GM12875 (cell line): ENCODE results near the gene STOX2.

Experiments used
- H3K4me3 ChIP-seq: one replicate; pipeline ENCODE4 v1.5.1; 2011; ENCODE audit warnings: low read depth, low read length, control low read depth
- TF ChIP-seq, protein P1 (sequence below): IDR thresholded peaks from 2 replicates; pipeline ENCODE4 v1.5.1; 2011; ENCODE audit warnings: low read depth, mild to moderate bottlenecking, control low read depth, inconsistent platforms, low read length, moderate library complexity, borderline replicate concordance; ENCODE audit not compliant: insufficient read depth

Gene STOX2

DNA sequence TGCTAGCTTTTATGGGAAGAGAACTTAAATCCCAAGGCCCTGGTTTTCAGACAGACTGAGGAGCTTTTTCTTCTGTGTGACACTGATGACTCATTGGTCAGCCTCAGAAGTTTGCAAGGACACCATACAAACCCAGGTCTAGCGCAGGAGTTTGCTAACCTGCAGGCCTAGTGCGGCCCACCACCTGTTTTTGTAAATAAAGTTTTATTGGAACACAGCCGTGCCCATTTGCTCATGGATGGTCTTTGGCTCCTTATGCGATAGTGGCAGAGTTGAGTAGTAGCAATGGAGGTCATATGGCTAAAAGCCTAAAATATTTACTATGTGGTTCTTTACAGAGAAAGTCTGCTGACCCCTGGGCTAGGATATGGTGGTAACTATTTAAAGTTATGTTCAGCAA lies 98.3 kb downstream of the STOX2 start:
- TF ChIP-seq, protein P1, sequence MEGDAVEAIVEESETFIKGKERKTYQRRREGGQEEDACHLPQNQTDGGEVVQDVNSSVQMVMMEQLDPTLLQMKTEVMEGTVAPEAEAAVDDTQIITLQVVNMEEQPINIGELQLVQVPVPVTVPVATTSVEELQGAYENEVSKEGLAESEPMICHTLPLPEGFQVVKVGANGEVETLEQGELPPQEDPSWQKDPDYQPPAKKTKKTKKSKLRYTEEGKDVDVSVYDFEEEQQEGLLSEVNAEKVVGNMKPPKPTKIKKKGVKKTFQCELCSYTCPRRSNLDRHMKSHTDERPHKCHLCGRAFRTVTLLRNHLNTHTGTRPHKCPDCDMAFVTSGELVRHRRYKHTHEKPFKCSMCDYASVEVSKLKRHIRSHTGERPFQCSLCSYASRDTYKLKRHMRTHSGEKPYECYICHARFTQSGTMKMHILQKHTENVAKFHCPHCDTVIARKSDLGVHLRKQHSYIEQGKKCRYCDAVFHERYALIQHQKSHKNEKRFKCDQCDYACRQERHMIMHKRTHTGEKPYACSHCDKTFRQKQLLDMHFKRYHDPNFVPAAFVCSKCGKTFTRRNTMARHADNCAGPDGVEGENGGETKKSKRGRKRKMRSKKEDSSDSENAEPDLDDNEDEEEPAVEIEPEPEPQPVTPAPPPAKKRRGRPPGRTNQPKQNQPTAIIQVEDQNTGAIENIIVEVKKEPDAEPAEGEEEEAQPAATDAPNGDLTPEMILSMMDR = no peak
- H3K4me3 ChIP-seq = no peak overlapping the region

DNA sequence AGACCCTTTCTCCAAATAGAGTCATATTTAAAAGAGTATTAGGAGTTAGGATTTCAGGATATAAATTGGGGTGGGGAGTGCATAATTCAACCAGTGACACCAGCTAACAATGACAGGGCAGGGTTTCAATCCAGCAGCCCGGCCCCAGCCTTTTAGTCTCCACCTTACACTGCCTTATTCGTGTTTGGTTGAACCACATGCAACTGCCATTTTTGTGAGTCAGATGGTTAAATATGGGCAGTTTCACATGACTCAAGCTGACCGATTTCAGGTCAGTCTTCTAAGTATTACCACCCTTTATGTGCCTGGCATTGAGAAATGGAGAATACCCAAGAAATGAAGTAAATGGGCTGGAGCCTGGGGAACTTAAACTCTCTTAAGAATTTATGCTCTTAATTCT lies 102.8 kb downstream of the STOX2 start:
- H3K4me3 ChIP-seq = no peak overlapping the region
- TF ChIP-seq, protein P1 = no peak

DNA sequence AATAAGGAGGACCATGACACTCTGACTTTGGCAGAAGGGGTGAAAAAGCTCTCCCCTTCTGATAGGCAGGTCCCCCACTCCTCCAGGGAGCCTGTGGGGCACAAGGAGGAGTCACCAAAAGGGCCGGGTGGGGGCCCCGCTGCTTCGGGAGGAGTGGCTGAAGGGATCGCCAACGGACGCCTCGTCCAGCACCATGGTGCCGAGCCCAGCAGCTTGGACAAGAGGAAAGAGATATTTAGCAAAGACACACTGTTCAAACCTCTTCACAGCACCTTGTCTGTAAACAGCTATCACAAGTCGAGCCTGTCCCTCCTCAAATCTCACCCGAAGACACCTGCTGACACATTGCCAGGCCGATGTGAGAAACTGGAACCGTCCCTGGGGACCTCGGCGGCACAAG lies 105.6 kb downstream of the STOX2 start:
- H3K4me3 ChIP-seq = no peak overlapping the region
- TF ChIP-seq, protein P1 = no peak

DNA sequence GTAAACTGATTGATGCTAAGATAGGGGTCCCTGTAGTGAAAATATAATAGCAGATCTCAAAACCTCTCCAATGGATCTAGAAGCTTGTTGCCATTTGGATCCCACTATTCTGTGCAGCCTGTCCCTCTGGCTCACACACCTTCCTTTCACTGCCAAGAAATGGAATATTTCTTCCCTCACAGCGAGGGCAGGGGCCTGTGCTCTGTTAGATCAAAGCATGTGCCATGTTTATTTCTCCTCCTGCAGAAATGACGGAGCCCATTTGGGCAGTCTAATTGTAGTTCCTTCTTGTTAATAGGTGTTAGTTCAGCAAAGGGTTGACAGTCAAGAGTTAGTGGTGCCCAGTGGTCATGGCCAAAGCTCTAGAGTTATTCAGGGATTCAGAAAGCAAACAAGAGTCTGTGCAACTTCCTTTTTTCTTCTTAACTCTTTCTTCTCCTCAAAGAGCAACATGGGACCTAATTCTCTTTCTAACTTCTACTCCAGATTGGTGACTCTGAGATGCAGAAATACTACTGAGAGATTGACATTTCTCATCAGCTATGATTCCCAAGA lies 106.8 kb downstream of the STOX2 start:
- TF ChIP-seq, protein P1 = no peak
- H3K4me3 ChIP-seq = no peak overlapping the region

DNA sequence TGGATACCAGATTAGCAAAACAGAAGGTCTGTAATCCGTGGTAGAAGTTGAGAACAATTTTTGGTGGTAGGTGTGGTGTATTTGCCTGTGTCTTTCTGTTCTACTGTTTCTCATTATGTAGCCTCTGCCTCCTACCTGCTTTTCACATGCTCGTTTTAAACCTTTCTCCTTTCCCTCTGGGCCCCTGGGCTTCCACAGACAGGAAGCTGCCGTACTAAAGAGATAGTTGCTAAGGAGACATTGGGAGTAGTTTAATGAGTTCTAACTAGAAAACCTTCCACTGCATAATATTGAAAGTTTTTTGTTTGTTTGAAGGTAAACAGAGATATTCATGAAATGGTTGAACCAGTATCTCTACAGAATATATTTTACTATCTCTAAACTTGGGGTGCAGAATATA lies 107.8 kb downstream of the STOX2 start:
- TF ChIP-seq, protein P1 = no peak
- H3K4me3 ChIP-seq = no peak overlapping the region

DNA sequence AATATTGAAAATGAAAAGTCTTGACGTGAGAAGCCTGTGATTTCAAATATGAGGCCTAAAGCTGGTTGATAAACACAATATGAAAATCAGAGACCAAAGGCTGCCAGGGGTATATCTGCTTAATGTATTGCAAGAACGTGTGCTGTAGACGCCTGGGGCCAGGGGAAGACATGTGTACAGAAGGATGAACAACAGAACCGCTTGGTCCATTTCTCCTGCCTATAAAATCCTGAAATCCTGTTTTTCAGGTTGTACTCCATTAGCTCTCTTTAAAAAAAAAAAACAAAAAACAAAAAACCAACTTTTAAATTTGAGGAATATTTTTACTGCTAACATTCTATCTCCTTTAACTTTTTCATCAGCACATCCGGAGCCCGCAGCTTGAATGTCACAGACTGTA lies 109.2 kb downstream of the STOX2 start:
- H3K4me3 ChIP-seq = no peak overlapping the region
- TF ChIP-seq, protein P1 = no peak

DNA sequence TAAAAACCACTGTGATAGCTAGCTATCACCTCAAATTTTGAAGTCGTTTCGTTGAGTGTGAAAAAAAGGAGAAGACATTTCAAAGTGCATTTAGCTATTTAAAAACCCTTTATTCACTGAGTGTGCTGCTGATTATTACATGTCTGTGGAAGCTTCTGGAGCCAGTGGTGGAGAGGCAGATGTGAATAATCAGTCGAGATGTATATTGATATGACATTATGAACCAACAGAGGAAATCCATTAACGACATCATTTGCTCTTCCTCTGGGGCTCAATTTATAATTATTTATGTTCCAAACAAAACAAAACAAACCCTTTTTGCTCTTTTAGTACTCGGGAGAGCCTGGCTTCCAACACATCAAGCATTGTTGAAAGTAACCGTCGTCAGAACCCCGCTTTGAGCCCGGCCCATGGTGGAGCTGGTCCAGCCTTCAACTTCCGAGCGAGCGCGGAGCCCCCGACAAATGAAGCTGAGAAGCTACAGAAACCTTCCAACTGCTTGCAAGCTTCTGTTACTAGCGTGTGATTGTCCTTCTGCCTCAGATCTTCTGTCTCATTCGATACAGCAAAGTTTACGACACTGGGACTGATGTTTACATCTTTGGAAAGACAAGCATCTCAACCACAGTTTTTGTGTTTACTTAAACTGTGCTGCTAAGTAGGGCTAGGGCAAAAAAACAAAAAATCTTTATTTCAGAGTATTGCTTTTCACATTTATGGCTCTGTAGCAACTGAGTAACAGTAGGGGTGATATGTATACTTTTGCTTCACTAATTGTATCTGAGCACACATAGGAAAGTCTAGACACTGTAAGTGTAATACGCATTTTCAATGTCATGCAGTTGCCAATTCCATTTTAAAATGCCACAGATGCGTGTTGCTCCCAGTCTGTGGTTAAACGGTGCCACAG lies 111.9 kb downstream of the STOX2 start:
- no peak overlapping the region for H3K4me3 ChIP-seq
- TF ChIP-seq, protein P1 = no peak
